Measurements from ENCODE around the gene TBC1D1.

GRCh38 chr4:38034986-38035882, 144.3 kb downstream of the TBC1D1 start:
- TF ChIP-seq, protein P1, sequence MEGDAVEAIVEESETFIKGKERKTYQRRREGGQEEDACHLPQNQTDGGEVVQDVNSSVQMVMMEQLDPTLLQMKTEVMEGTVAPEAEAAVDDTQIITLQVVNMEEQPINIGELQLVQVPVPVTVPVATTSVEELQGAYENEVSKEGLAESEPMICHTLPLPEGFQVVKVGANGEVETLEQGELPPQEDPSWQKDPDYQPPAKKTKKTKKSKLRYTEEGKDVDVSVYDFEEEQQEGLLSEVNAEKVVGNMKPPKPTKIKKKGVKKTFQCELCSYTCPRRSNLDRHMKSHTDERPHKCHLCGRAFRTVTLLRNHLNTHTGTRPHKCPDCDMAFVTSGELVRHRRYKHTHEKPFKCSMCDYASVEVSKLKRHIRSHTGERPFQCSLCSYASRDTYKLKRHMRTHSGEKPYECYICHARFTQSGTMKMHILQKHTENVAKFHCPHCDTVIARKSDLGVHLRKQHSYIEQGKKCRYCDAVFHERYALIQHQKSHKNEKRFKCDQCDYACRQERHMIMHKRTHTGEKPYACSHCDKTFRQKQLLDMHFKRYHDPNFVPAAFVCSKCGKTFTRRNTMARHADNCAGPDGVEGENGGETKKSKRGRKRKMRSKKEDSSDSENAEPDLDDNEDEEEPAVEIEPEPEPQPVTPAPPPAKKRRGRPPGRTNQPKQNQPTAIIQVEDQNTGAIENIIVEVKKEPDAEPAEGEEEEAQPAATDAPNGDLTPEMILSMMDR (conservative IDR thresholded peaks at IDR 0.05; ENCODE audit: low read depth, low read length), result peak; percentile 71
- TF ChIP-seq EZH2 (IDR thresholded peaks at IDR 0.05; ENCODE audit: low read length, unreplicated experiment), result no peak
- TF ChIP-seq EZH2phosphoT487 (IDR thresholded peaks at IDR 0.05; ENCODE audit: borderline replicate concordance, low read length), result no peak

Measured in PC-3 (cell line).